Iris pigment epithelial cell (primary cell): Measurements from ENCODE around the gene GRM8.

ENCODE experiments used
- DNase-seq: peaks from one replicate; pipeline ENCODE4 v3.0.0-alpha.2; 2011; ENCODE audit warnings: low read depth

The GRM8 gene

DNA sequence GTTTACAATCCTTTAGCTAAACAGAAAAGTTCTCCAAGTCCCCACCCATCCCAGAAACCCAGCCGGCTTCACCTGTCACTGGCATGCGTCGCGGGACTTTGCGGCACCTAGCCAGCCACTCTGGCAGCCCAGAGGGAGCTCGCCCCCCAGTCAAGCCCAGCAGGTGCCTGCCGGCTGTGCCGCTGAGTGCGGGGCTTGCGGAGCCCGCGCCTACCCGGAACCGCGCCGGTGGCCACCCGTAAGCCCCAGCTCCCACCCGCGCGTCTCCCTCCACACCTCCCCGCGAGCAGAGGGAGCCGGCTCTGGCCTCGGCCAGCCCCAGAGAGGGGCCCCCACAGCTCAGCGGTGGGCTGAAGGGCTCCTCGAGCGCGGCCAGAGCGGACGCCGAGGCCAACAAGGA lies 446.1 kb downstream of the GRM8 start:
- no peak for DNase-seq

GRCh38 chr7:126805351-126805750 lies 447.4 kb downstream of the GRM8 start:
- DNase-seq = no peak

DNA sequence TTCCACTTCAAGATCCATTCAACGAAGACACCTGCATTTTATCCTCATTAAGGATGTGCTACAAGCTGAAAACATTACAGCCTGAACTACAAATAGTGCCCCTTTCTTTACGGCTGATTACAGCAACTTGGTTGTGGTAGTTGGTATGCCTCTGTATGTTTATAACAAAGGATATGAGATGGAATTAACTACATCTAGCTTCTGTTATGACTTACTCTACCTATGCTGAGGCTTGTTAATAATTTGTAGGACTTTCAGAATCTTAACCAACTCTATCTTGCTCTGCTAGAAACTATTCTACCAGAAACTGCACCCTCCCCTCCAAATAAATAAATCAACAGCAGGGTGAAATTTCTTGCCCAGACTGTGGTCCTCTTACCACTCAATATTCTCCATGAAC lies 448.1 kb downstream of the GRM8 start:
- DNase-seq = no peak

GRCh38 chr7:126803990-126804389 lies 448.8 kb downstream of the GRM8 start:
- peak; percentile 15 for DNase-seq

DNA sequence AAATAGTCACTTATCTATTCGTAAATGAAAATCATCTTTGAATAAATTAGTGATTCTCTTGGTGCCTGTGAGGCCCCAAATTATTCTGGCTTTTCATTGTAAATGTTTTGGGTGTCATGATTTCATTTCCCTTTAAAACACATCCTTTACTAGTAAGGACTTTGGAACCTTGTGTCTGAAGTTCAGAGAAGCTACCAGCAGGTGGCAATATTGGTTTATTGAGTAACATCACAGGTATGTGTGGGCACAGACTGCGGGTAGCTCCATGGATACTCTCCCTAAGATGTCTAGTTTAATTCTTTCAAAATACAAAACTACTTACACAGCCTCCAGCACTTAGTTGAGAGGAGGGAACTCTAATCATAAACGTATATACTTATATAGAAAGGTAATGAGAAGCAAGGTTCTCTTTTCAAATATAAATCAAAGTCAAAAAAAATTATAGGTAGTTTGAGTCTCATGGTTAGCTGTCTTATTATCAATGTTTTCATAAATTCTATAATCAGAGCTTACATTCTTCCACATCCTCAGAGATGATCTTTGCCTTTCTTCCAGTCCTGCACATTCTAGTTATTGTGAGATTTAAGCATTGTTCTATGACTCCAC lies 449.6 kb downstream of the GRM8 start:
- peak; percentile 73 for DNase-seq

DNA sequence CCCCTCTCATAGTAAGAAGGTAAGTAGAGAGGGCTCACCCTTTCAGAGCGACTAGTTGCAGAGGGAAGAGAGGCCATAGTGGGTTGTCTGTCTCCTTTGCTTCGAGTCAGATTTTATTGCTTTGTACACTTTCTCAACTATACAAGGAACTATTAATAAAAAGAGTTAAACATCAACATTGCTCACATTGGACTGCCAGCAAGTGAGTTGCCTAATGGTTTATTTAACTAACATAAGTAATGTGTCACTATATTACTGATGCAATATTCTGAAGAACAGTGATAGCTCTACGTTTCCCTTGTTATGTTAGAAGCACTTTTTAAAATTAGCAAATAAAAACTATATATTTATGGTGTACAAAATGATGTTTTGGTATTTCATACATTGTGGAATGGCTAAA lies 451.0 kb downstream of the GRM8 start:
- no peak for DNase-seq

GRCh38 chr7:126799541-126799940 lies 453.2 kb downstream of the GRM8 start:
- DNase-seq = no peak

- no peak for DNase-seq
Measured at GRCh38 chr7:126792521-126792920, 460.2 kb downstream of the GRM8 start.

DNA sequence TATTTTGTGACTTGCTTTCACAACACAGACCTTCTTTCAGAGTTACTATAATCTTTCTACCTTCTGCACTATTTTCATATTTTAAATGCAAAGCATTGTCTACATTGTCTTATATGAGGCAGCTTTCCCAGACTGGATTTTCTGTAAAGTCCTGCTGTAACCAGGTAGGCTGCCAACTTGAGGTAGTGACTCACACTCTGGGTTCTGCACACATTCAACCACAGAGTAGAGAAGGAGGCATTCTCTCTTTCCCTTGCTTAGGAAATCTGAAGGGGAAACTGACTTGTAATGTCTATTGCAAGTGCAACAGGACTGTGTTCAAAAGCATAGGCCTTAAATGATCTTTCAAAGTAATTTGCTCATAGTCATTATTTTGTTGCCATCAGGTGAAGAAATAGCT lies 461.4 kb downstream of the GRM8 start:
- peak; percentile 7 for DNase-seq

GRCh38 chr7:126790763-126791162 lies 462.0 kb downstream of the GRM8 start:
- DNase-seq = no peak

- no peak for DNase-seq
Measured at GRCh38 chr7:126783613-126784012, 469.1 kb downstream of the GRM8 start.

GRCh38 chr7:126780993-126781392 lies 471.7 kb downstream of the GRM8 start:
- DNase-seq = no peak

GRCh38 chr7:126778101-126778500 lies 474.6 kb downstream of the GRM8 start:
- no peak for DNase-seq

- DNase-seq = no peak
Measured at GRCh38 chr7:126776498-126776897, 476.2 kb downstream of the GRM8 start.

GRCh38 chr7:126774077-126774476 lies 478.7 kb downstream of the GRM8 start:
- no peak for DNase-seq

DNA sequence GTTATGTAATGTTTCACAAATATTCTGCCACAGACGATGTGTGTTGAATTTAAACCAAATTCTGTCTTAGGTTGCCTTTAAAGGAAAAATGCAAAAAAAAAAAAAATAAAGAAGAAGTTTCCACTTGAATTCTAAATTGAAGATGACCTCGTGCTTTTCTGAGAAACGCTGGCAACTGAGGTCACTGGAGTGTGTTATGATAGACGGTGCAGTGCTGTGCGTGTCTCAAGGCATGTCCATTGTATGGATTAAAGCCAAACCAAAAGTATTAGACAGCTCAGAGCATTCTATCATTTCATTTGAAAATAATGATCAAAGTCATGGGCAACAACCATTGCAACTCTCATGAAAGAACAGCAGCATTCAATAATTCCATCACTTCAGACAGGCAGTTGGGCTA lies 483.9 kb downstream of the GRM8 start:
- no peak for DNase-seq

- DNase-seq = no peak
Measured at GRCh38 chr7:126760914-126761577, 491.7 kb downstream of the GRM8 start.

GRCh38 chr7:126755381-126755780 lies 497.4 kb downstream of the GRM8 start:
- DNase-seq = no peak

GRCh38 chr7:126750207-126750911 lies 502.4 kb downstream of the GRM8 start:
- no peak for DNase-seq

- no peak for DNase-seq
Measured at GRCh38 chr7:126728967-126729366, 523.8 kb downstream of the GRM8 start.

DNA sequence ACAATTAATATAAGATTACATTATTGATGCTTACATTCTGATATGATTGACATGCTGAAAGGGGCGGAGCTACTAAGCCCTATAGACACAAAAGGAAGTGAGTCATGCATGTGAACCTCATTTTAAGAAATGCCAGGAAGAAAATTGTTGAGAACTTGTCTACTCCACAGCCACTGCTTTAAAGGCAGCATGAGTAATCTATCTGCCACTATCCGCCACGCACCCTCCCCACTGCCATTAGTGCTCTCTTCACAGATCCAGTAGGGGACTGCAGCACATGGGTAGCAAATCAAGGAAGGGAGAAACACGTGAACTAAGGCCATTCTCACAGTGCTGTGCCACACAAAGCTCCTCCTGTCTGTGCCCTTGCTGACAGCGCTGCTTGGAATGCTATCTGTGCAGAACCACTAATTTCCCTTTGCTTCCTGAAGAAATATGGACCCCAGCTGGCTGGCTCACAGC lies 524.8 kb downstream of the GRM8 start:
- DNase-seq = peak; percentile 78

- DNase-seq = no peak
Measured at GRCh38 chr7:126723966-126724544, 528.7 kb downstream of the GRM8 start.

GRCh38 chr7:126720232-126720631 lies 532.5 kb downstream of the GRM8 start:
- DNase-seq = no peak
